ENCODE data around the gene VCX2.
"Not testable (repeated sequence)": the region's sequence is repeated elsewhere in the genome, so short reads cannot be mapped to it uniquely, and the experiment has no call there.

The VCX2 gene

GRCh38 chrX:8171169-8171568, at the start of gene VCX2:
Gene VCX2, minus strand, starts transcription at chrX:8171267. Its CDS starts 624 bp downstream, at chrX:8170643.
- DNase-seq (ENCODE audit: low spot score), result not testable (repeated sequence)

GRCh38 chrX:8204943-8205342, 33.9 kb upstream of the VCX2 start:
- DNase-seq (ENCODE audit: low spot score), result no peak

- DNase-seq (ENCODE audit: low spot score), result no peak
Measured at GRCh38 chrX:8204169-8204935, 33.3 kb upstream of the VCX2 start.

- DNase-seq (ENCODE audit: low spot score), result no peak
Measured at GRCh38 chrX:8201896-8202331, 30.8 kb upstream of the VCX2 start.

GRCh38 chrX:8196776-8197175, 25.7 kb upstream of the VCX2 start:
- DNase-seq (ENCODE audit: low spot score), result no peak

GRCh38 chrX:8194216-8194615, 23.1 kb upstream of the VCX2 start:
- no peak for DNase-seq (ENCODE audit: low spot score)

- no peak for DNase-seq (ENCODE audit: low spot score)
Measured at GRCh38 chrX:8192276-8192675, 21.2 kb upstream of the VCX2 start.

GRCh38 chrX:8191022-8191421, 20.0 kb upstream of the VCX2 start:
- no peak for DNase-seq (ENCODE audit: low spot score)

- DNase-seq (ENCODE audit: low spot score), result no peak
Measured at GRCh38 chrX:8190341-8190830, 19.3 kb upstream of the VCX2 start.

- no peak for DNase-seq (ENCODE audit: low spot score)
Measured at GRCh38 chrX:8189096-8189830, 18.2 kb upstream of the VCX2 start.

- DNase-seq (ENCODE audit: low spot score), result no peak
Measured at GRCh38 chrX:8183346-8183745, 12.3 kb upstream of the VCX2 start.

GRCh38 chrX:8179656-8180055, 8.6 kb upstream of the VCX2 start:
- DNase-seq (ENCODE audit: low spot score), result no peak

GRCh38 chrX:8154011-8154410, 17.1 kb downstream of the VCX2 start:
- not testable (repeated sequence) for DNase-seq (ENCODE audit: low spot score)

- DNase-seq (ENCODE audit: low spot score), result no peak
Measured at GRCh38 chrX:8147226-8147625, 23.8 kb downstream of the VCX2 start.

- no peak for DNase-seq (ENCODE audit: low spot score)
Measured at GRCh38 chrX:8144925-8145324, 26.1 kb downstream of the VCX2 start.

- DNase-seq (ENCODE audit: low spot score), result no peak
Measured at GRCh38 chrX:8141896-8142295, 29.2 kb downstream of the VCX2 start.

GRCh38 chrX:8140986-8141744, 29.9 kb downstream of the VCX2 start:
- no peak for DNase-seq (ENCODE audit: low spot score)

GRCh38 chrX:8139716-8140115, 31.4 kb downstream of the VCX2 start:
- no peak for DNase-seq (ENCODE audit: low spot score)

GRCh38 chrX:8138252-8138651, 32.8 kb downstream of the VCX2 start:
- no peak for DNase-seq (ENCODE audit: low spot score)

- no peak for DNase-seq (ENCODE audit: low spot score)
Measured at GRCh38 chrX:8126648-8127047, 44.4 kb downstream of the VCX2 start.

GRCh38 chrX:8126092-8126491, 45.0 kb downstream of the VCX2 start:
- DNase-seq (ENCODE audit: low spot score), result no peak

- DNase-seq (ENCODE audit: low spot score), result no peak
Measured at GRCh38 chrX:8125566-8125965, 45.5 kb downstream of the VCX2 start.

- no peak for DNase-seq (ENCODE audit: low spot score)
Measured at GRCh38 chrX:8122538-8122937, 48.5 kb downstream of the VCX2 start.
